HG03064 (cell line): Measurements from ENCODE around the gene ARFGEF3.
"Not testable (repeated sequence)": the region's sequence is repeated elsewhere in the genome, so short reads cannot be mapped to it uniquely, and the experiment has no call there.

Experiments used
- ATAC-seq: cut with Tn5 transposase; IDR thresholded peaks from one replicate; pipeline ENCODE4 v1.9.1; 2021; ENCODE audit warnings: low read depth; ENCODE audit not compliant: unreplicated experiment

ARFGEF3 gene

DNA sequence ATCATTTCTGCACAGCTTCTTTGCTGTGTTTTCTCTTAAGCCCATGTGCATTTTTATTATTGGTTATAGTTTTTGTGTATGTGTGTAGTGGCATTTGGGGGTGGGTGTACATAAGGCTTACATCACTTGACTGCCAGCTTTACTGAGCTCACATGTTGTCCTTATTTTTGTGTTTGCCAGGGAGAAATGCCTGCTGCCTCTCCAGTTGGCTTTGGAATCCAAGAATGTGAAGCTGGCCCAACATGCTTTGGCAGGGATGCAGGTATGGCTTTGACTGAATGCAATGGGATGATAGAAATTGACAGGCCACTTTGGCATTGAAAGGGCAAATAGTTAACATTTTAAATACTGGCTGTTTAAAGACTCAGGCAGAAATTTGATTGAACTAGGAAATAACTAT is 45.1 kb downstream of the ARFGEF3 start:
- ATAC-seq: no peak

DNA sequence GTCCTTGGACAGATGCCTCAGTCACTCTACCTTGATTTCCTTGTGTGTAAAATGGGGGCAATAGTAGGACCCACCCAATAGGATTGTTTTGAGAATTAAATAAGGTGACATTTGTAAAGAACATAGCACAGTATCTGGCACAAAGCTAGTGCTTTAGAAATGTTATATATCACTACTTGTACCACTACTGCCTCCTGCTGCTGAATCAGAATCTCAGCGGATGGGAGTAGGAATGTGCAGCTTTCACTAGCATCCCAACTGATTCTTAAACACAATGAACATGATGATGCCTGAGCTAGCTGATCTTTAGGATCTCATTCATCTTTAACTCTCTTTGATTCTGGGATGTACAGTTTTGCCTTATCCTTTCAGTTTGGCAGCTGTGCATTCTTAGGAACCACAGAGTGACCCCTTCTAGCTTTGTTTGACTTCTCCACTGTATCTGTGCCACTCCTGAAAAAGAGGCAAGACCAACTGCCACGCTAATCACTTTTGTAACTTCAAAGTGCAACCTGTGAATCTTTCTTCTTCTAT is 49.4 kb downstream of the ARFGEF3 start:
- no peak for ATAC-seq

DNA sequence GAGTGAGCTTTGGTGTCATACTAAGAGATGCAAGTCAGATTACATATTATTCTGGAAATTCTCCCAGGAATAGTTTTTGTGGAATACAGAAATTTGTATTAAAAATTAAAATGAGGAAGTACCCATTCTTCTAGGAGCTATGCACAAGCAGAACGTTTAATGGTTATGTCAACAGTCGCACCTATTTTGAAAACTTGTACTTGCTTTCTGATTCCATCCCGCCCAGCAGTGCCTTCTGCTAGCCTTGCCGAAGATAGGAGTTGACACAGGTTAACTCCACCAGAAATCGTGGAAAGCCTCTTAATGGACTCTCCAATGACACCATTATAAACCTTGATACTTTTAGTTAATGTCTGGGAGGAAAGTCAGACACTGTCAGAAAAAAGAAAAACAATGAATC is 49.9 kb downstream of the ARFGEF3 start:
- ATAC-seq: no peak

DNA sequence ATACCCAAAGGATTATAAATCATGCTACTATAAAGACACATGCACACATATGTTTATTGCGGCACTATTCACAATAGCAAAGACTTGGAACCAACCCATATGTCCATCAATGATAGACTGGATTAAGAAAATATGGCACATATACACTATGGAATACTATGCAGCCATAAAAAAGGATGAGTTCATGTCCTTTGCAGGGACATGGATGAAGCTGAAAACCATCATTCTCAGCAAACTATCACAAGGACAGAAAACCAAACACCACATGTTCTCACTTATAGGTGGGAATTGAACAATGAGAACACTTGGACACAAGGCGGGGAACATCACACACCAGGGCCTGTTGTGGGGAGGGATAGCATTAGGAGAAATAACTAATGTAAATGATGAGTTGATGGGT is 50.8 kb downstream of the ARFGEF3 start:
- not testable (repeated sequence) for ATAC-seq

DNA sequence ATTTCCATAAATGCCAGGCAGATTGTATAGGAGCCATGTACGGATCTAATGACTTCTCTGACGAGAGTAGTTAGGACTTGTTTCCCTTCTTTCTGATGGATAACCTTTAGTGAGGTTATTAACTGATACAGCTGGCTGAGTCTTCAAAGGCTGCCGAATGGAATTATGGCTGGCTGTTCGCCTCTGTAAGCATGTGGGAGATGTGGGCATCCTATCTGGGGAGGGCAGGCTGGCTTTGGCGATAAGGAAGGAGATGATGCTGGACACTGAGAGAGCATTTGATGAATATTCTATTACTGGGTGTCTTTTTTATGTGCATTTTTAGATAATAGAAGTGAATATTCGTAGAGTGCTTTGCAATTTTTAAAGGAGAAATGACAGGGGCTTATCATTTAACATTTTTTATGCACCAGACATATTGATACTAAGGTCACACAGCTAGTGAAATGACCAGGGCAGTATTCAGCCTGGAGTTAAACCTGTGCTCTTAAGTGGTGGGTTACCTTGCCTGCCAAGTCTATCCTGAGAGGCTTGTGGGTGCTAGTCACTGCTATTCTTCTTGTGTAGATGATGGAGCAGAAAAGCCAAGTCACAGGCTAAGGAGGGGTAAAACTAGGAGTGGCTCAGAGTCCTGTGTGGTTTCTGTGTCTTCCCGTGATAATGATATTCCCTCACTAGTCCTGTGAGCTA is 53.5 kb downstream of the ARFGEF3 start:
- ATAC-seq: no peak

DNA sequence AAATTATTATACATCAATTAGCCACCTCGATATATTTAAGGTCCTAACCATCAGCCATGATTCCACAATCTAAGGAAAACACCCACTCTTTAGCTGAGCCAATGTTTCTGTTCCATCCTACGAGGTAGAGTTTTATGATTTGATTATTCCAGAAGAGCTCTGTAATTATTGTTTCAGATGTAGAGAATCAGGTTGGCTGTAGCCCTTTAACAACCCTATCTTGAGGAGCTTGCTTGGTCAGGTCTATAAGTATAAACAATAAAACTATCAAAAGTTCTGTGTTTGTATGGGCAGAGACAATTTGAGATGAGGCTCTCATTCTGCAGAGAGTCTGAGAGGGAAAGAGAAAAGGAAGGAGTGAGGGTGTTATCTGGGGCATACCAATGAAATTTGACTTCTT is 56.7 kb downstream of the ARFGEF3 start, which contains the start of gene PBOV1:
Gene PBOV1 (minus strand): TSS at position 43 of the 400 bp plus-strand sequence. CDS start 96 bp downstream, outside the sequence.
- ATAC-seq: no peak

DNA sequence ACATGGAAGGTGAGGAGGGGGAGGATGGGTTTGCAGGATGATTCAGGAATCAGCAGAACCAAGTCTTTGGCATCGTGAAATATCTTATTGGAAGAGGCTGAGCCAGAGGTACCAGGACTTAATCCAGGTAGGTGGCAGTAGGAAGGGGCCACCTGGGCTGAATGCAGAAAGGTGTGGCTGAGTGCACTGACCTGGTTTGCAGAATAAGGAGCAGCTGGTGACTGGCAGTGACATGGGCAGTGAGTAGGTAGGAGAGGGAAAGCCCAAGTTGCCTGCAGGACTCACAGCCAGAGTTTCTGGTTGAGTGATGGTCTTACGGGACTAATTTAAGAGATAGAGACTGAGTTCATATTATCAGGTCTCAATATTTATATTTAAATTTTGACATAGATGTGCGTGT is 57.7 kb downstream of the ARFGEF3 start:
- ATAC-seq: no peak

DNA sequence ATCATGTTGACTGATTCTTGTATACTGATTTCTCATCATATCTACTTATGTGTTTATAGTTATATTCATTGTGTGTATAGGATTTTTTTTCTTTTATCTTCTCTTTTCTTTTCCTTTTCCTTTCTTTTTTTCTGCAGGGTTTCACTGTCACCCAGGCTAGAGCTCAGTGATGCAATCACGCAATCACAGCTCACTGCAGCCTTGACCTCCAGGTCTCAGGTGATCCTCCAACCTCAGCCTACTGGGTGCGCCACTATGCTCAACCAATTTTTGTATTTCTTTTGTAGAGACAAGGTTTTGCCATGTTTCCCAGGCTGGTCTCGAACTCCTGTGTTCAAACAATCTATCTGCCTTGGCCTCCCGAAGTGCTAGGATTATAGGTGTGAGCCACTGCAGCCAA is 58.2 kb downstream of the ARFGEF3 start:
- ATAC-seq: no peak

DNA sequence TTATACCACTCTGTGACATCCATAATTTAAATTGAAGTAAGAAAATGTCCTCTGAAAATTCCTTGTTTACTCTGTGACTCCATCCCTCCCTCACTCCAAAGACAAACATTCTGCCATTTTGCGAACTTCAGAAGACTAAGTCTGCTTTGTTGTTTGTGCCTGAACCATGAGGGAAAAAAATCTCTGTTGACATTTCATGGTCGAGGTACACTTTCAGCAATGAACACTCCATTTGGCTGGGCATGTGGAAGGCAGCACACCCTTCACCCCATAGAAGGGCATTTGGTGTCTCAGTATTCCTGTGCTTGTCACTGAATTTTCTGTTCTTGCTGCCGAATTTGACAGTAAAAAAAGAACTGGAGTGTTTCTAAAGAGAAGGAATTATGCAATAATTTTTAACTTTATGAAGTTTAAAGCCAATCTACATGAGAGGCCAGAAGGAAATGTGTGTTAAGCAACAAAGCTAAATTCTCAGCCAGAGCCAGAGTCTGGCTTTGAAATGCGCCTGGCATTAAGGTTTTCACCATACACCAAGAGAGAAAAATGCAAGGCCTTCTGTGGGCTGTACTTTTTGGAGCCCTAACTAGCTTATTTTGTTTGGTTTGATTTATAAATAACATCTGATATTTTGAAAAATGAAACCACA is 61.3 kb downstream of the ARFGEF3 start:
- no peak for ATAC-seq

DNA sequence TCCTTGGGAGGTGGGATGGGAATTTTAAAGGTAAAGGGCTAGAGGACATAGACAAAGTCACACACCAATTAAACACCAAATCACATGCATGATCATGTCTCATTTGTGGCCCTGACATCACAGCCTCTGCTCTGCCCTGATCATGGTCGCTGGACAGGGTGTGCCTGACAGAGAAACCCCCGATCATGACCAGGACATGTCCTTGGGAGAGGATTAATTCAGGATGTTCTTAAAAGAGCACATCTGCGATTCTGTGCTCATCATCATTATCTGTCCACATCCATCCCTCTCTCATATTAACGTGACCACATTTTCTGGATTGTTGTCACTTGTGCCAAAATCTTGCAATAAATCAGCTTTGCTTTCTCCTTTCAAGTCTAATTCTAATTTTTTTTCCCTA is 64.2 kb downstream of the ARFGEF3 start:
- no peak for ATAC-seq

DNA sequence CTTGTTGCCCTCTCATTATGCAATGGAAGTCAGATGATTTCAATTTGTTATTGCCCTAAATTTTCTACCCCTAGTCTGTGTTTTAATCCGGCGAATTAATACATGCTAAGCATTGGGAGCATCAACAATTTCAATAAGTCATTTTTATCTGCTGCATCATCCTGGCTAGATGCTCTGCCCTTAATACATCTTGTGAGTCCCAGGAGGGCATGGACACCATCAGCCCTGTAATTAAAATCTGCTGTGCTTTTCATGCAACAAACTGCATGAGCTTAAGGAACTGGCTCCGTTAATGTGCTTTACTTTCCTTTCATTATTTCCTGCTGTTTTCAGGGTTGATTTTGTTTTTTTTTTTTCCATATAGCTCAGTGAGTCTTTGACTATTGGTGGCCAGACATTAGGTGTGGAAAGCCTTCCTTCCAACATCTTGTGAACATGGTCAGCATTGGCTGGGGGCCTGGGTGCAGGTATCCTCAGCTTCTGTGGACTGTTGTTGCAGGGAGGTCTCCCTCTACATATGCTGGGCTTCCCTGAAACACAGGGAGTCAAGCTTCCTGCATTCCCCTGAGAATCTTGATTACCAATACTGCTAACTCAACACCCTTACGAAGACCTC is 65.1 kb downstream of the ARFGEF3 start:
- no peak for ATAC-seq

DNA sequence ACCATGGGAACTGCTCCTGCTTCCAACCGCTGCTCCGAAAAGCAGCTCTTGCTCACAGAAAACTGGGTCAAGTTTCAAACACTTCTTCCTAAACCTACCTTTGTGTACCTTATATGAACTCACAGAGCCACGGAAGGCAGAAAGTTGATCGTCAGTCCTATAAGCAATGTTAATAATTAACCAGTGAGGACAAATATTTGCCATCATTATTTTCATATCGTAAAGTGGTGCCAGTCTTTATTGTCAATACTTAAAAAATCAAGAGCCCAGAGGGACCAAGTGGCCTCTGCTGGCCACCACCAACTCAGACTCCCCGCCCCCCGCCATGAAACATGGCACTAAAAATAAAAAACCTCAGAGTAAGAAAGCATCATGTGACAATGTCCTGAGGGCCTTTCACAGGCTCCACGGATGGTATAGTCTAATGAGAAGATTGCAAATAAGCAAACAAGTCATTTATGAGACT is 65.6 kb downstream of the ARFGEF3 start:
- ATAC-seq: no peak

DNA sequence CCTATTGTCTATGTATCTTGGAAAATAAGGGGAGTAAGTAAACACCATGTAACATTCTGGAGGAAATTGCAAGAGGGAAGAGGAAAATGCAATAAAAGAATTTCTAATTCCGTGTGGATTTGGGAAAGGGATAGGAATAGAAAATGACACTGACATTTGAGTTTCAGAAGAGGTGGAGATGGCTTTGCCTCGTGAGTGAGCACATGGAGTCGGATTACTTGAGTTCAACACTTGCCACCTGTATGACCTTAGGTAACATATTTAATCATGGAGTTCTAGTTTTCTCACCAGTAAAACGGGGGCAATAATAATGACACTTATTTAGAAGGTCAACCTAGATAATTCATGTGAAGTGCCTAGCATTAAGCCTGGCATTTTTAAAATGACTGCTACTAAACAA is 67.3 kb downstream of the ARFGEF3 start:
- no peak for ATAC-seq

DNA sequence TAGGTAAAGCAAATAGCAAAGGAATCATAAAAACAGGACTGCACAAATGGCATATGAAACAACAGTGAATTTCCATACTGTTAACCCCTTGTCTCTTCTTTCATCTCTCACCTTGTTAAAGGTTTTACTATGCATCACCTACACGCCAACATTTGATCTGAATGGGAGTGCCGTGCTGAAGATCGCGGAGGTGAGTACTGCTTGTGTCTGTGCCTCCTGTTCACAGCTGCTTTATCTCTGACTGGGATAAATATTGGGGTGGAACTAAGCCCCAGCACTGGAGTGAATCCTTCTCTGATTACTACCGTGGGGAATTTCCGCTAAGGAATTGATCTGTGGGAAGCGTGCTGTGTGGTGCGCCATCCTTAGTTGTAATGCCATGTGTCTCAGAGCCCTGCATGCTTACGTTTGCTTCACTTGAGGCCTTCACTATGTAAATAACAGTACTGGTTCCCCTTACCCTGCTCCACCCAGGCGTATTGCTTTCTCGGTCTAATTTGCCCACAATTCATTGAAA is 68.0 kb downstream of the ARFGEF3 start:
- ATAC-seq: no peak

DNA sequence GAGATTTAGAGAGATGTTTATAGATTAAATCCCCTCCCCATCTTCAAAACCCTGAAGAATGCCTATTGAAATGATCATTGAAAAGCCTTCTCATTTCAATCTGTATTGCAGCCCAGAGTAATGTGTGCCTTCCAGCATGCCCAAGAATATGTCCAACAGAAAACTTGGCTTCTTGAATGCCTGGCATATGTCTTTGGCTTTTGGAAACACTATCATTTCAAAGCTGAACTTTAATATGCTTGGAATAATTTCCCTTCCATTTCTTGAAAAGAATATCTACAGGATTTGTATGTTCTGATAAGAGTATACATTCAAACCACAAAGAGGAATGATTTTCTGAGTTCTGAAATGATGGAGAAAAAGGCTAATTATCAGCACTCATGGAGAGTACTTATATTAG is 68.5 kb downstream of the ARFGEF3 start:
- ATAC-seq: no peak

DNA sequence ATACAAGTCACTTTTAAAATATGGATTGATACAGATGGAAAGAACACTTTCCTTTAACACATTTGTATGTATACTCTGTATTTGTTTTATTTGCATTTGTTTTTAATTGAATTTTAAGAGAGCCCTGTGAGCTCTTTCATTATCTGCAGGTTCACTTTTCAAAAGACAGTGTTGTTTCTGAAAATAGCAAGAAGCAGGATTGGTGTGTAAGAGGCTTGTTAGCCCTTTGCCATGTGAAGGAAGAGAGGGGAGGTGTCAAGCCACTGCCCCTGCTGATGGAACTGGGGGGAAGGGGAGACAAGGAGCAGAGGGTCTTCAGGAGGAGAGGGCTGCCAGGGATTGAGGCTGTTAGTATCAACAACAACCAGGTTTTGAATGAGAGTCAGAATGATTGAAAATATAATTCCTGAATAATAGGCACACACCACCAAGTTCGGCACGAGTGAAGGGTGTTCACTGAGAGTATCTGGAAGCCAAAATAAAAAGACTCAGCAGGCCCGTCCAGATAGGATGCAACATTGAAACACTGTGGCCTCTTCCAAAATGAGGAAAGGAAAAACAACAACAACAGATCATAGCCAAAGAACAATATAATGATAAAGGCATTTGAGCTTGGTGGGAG is 69.1 kb downstream of the ARFGEF3 start:
- no peak for ATAC-seq

DNA sequence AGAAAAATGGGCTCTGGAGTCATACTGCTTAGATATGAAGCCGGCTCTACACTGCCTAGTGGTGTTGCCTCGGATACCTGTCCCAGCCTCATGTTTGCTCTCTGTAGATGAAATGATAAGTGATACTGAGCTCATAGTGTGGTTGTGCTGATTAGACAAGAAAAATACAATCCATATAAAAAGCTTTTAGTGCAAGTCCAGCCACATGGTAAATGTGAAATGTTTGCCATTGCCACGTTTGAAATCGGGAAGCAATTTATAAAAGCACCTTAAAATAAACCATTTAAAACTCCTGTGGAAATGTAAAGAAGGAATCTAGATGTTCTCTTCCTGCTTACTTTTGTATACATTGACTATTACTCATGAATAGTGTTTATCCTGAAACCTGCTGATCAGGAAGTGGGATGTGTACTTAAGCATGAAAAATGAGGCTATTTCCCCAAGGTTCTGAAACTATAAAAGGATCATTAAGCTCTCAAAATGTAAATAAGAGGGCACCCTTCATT is 69.7 kb downstream of the ARFGEF3 start:
- ATAC-seq: no peak

DNA sequence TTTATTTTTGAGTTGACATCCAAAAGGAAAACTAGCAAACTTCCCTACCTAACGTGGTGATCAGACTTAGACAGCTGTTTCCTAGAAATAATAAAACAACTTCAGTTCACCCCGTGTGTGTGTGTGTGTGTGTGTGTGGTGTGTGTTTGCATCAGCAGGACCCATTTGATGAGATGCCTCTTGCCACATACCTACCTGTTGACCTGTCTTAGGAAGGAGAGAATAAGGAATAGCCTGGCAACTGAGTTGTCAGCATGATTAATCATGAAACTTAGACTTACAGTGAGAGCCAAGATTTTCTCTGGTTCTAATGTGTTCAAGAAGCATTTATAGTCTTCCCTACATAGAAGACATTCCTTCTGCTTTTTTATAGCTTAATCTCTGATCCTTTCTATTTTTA is 72.6 kb downstream of the ARFGEF3 start:
- no peak for ATAC-seq

DNA sequence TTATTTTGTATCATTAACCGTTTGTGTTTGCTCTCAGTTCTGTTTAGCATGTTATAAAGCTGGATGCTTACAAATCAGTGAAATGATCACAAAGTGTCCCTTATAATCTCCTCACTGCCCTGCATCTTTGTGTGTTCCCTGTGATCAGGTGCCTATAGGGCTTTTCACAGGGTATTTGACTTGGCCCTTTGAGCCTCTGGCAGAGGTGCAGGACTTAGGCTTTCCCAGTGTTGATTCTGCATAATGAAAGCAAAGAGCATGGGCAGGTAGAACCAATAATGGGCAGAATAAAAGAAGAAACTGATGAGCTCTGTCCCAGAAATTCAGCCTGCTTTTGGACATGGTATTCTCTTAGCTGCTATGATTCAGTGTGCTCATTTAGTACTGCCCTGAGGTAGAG is 73.5 kb downstream of the ARFGEF3 start:
- no peak for ATAC-seq

DNA sequence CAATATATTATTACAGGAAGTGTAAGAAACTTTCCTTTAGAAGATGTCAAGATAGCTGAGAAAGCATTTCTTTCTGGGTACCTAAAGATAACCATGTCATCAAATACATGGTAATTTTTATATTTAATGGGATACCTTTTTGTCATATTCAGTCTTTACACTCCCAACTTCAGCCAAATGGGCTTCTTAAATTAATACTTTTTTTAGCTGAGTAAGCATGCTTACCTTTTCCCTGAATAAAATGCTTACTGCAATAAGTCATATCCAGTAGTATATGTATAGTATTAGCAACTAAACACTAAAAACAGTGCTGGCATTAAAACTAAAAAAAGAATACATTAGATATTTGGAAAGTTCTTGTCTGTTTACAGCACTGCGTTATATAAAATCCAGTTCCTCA is 74.0 kb downstream of the ARFGEF3 start:
- no peak for ATAC-seq

DNA sequence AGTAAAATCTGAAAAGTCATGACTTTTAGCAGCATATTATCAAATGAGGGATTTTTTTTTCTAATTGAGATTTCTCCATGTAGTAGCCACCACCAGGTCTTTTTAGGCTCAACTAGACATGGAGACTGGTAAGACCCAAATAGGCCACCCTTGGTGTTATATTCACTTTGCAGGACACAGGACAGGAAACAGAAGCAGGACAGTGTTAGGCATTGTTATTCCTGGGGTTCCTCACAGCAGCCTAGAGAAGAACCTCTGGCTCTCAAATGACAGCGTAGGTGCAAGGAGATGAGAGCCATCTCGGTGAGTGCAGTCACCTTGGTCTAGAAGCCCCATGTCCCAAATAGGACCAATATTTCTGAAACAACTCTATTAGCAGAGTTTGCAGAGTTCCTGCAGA is 75.7 kb downstream of the ARFGEF3 start:
- ATAC-seq: no peak
